ENCODE measurements around the gene HIPK2.

The HIPK2 gene

GRCh38 chr7:139696552-139696951 lies 81.2 kb downstream of the HIPK2 start:
- no peak for DNase-seq (ENCODE audit: low read depth, low spot score)

- DNase-seq (ENCODE audit: low read depth, low spot score): no peak
Measured at GRCh38 chr7:139695588-139695987, 82.2 kb downstream of the HIPK2 start.

GRCh38 chr7:139695051-139695450 lies 82.7 kb downstream of the HIPK2 start:
- DNase-seq (ENCODE audit: low read depth, low spot score): no peak

GRCh38 chr7:139694389-139694676 lies 83.5 kb downstream of the HIPK2 start:
- no peak for DNase-seq (ENCODE audit: low read depth, low spot score)

- no peak for DNase-seq (ENCODE audit: low read depth, low spot score)
Measured at GRCh38 chr7:139693651-139694388, 84.0 kb downstream of the HIPK2 start.

GRCh38 chr7:139692723-139693122 lies 85.1 kb downstream of the HIPK2 start:
- DNase-seq (ENCODE audit: low read depth, low spot score): no peak

- no peak for DNase-seq (ENCODE audit: low read depth, low spot score)
Measured at GRCh38 chr7:139691253-139691781, 86.5 kb downstream of the HIPK2 start.

GRCh38 chr7:139687980-139688632 lies 89.7 kb downstream of the HIPK2 start:
- DNase-seq (ENCODE audit: low read depth, low spot score): no peak

- no peak for DNase-seq (ENCODE audit: low read depth, low spot score)
Measured at GRCh38 chr7:139687211-139687954, 90.4 kb downstream of the HIPK2 start.

GRCh38 chr7:139683137-139683921 lies 94.5 kb downstream of the HIPK2 start:
- no peak for DNase-seq (ENCODE audit: low read depth, low spot score)

GRCh38 chr7:139682136-139683013 lies 95.4 kb downstream of the HIPK2 start:
- no peak for DNase-seq (ENCODE audit: low read depth, low spot score)

- no peak for DNase-seq (ENCODE audit: low read depth, low spot score)
Measured at GRCh38 chr7:139681812-139682135, 96.0 kb downstream of the HIPK2 start.

- DNase-seq (ENCODE audit: low read depth, low spot score): no peak
Measured at GRCh38 chr7:139681463-139681755, 96.4 kb downstream of the HIPK2 start.

GRCh38 chr7:139680676-139681462 lies 96.9 kb downstream of the HIPK2 start:
- DNase-seq (ENCODE audit: low read depth, low spot score): no peak

- no peak for DNase-seq (ENCODE audit: low read depth, low spot score)
Measured at GRCh38 chr7:139679731-139680594, 97.8 kb downstream of the HIPK2 start.

- DNase-seq (ENCODE audit: low read depth, low spot score): no peak
Measured at GRCh38 chr7:139676390-139676789, 101.4 kb downstream of the HIPK2 start.

GRCh38 chr7:139675127-139676125 lies 102.4 kb downstream of the HIPK2 start:
- no peak for DNase-seq (ENCODE audit: low read depth, low spot score)

GRCh38 chr7:139674752-139675126 lies 103.1 kb downstream of the HIPK2 start:
- no peak for DNase-seq (ENCODE audit: low read depth, low spot score)
